ENCODE data around the gene CUBN.

CUBN gene

DNA sequence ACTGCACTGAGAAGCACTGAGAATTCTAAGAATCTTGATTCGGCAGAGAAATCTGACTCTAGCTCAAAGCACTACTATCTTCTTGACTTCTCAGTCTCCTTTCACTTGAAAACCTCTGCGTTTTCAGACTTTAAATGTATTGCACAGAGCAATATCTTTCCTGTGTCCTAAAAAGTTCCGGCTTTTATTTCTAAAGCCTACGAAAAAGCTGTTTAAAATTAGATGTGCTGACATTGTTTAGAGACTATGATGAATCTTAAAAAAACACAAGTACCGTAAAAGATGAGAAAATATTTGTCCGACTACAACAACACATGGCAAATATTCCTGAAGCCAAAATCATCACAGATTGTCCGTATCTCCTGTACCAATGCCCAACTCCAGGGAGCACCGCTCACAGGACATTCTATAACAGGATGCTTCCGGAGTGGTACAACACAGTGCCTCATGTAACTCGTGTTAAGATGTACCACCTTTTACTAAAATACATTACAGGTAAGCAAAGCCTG is 136.9 kb downstream of the CUBN start:
- Histone ChIP-seq H3K4me3 (peak overlapping the region; percentile 55), H3K27ac (peak overlapping the region in 1 of 2 donors; percentile 66)
- no peak for DNase-seq (ENCODE audit: low spot score)
- TF ChIP-seq, protein P1, sequence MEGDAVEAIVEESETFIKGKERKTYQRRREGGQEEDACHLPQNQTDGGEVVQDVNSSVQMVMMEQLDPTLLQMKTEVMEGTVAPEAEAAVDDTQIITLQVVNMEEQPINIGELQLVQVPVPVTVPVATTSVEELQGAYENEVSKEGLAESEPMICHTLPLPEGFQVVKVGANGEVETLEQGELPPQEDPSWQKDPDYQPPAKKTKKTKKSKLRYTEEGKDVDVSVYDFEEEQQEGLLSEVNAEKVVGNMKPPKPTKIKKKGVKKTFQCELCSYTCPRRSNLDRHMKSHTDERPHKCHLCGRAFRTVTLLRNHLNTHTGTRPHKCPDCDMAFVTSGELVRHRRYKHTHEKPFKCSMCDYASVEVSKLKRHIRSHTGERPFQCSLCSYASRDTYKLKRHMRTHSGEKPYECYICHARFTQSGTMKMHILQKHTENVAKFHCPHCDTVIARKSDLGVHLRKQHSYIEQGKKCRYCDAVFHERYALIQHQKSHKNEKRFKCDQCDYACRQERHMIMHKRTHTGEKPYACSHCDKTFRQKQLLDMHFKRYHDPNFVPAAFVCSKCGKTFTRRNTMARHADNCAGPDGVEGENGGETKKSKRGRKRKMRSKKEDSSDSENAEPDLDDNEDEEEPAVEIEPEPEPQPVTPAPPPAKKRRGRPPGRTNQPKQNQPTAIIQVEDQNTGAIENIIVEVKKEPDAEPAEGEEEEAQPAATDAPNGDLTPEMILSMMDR (IDR thresholded peaks at IDR 0.05) = no peak

DNA sequence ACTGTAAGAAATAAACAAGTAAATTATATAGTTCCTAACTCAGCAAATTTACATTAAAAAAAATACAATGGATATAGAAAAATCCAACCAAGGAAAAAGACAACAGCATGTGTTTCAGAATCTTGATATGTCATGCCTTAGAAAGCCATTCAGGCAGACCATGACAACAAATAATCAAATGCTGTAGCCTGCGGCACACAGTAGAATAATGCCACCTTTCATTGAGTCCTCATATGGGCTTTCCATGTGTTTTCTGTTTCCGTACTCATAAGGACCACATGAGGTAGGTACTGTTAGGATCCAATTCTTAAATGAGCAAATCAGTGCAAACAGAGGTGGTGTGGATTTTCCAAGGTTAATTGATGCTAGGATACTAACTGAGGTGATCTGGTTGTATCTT is 138.6 kb downstream of the CUBN start:
- TF ChIP-seq, protein P1 (IDR thresholded peaks at IDR 0.05) = no peak
- Histone ChIP-seq H3K4me3 (no peak overlapping the region), H3K27ac (no peak overlapping the region)
- no peak for DNase-seq (ENCODE audit: low spot score)

DNA sequence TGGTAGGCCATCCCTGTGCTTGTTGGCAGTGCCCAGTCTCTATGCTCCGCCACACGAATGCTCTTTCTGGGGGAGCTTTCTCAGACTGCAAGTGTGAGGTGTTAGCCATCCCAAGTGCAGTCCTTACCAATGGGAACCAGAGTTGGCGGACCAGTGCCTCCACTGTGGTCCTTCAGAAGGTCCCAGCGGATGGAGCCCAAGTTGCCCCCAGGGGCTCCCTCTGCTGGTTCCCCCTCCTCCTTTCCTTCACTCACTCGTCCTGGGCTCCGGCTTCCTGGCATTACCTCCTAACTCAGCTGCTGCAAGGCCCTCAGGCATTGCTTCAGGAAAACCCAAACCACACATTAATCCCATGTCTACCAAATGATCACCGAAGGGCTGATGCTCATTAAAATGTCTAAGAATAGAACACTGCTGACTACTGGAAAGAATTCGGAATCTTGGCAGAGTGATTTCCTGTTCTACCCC is 139.8 kb downstream of the CUBN start:
- Histone ChIP-seq H3K4me3 (no peak overlapping the region), H3K27ac (peak overlapping the region in 1 of 2 donors; percentile 23)
- no peak for DNase-seq (ENCODE audit: low spot score)
- TF ChIP-seq, protein P1 (IDR thresholded peaks at IDR 0.05) = no peak

DNA sequence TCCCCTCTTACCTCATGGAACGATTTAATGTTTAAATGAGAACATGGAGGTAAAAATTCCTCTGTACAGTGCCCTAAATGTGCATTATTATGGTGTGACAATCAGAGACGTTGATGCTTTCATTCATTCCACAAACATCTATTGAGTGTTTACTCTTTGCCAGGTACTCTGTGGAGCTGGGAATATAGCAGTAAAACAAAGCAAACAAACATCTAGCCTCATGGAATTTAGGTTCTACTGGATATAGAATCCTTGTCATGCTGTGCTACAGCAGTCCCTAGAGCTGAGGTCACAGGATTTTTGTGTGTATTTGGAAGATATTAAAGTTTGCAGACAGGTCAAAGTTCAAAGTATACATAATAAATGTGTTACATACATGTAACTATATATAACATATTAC is 140.7 kb downstream of the CUBN start:
- no peak for DNase-seq (ENCODE audit: low spot score)
- Histone ChIP-seq H3K27ac (peak overlapping the region in 1 of 2 donors; percentile 2), H3K4me3 (no peak overlapping the region)
- TF ChIP-seq, protein P1 (IDR thresholded peaks at IDR 0.05) = no peak

DNA sequence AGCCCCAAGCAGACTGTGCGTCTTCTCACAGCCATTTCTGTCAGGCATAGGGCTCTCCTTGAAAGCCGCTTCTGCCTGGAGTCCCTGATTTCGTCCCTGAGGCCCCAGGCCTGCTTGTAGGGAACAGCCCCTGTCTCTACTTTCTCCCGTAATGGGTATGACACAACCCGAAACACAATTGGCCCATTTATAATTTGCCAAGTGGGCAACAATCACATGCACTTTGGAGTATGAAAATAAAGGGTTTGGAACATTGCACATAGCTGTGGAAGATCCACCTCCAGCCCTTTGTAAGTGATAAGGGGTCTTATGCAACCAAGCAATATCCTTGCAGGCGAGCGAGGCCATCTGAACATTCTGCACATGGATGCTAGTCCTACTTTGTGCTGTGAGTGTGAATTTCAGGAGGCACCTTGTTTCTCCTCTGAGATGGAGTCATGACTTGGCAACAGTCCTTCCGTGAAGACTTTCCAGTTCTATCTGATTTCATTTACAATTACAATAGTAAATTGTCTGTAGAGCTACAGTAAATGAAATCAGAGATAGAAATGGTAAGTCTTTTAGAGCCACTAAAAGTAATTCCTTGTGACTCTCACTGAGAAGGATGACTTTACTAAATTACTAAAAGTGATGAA is 141.5 kb downstream of the CUBN start:
- TF ChIP-seq, protein P1 (IDR thresholded peaks at IDR 0.05) = no peak
- DNase-seq (ENCODE audit: low spot score) = no peak
- Histone ChIP-seq H3K4me3 (no peak overlapping the region), H3K27ac (peak overlapping the region; percentile 77 to 86)

DNA sequence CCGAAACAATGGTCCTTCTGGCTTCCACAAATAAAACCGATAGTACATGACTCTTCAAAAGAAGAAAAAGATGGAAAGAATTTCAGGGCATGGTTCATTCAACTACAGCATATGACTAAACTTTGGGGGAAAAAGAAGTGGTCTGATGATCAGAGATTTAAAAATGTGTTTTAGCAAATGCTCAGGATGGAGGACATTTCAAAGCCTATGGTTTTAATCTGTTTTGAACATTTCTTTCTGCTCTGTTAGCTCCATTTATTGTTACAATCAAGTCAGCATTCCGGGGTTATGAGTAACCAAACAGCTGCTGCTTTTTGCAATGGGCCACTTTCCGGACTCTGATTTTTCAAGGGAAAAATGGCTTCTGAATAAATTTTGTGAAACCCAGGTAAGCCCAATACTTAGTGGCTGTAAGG is 142.4 kb downstream of the CUBN start:
- H3K4me3 ChIP-seq = peak overlapping the region; percentile 45

More for the DNA sequence above, 142.4 kb downstream of the CUBN start:
- peak overlapping the region; percentile 77 to 86 for H3K27ac ChIP-seq
- DNase-seq (ENCODE audit: low spot score) = no peak
- TF ChIP-seq, protein P1 (IDR thresholded peaks at IDR 0.05) = no peak

Data from coronary artery (tissue), 2 donors.